AG04450 (cell line): ENCODE results near the gene KRT4. TPM values are rescaled to one million over a fixed set of nuclear protein-coding genes. Genes with fewer than 3 reads are reported as not detected.

Experiments used
- CTCF ChIA-PET: fragments of 300-600, 350-600 bp; formaldehyde crosslinking; extraction: SDS; loops from one replicate; lab custom pipeline; 2022; ENCODE audit warnings: antibody characterized with exemption, inconsistent platforms; lab: Charles Lee
- POLR2A ChIA-PET: fragments of 350-600 bp; formaldehyde crosslinking; extraction: SDS; loops from one replicate; lab custom pipeline; 2021; ENCODE audit warnings: antibody characterized with exemption, inconsistent platforms; lab: Yijun Ruan, JAX
- DNase-seq: peaks from one replicate; pipeline ENCODE4 v3.0.0-alpha.2; 2011; ENCODE audit warnings: low read depth, low spot score
- H3K27ac ChIP-seq: one replicate; pipeline ENCODE4 v1.5.1; 2012; ENCODE audit warnings: low read depth, low read length, control low read depth
- H3K27me3 ChIP-seq: one replicate; pipeline ENCODE4 v1.6.0; 2012; ENCODE audit warnings: low read length; ENCODE audit not compliant: control insufficient read depth, insufficient read depth
- H3K4me3 ChIP-seq: 2 replicates; pipeline ENCODE4 v1.5.1; 2011; ENCODE audit warnings: mild to moderate bottlenecking, low read depth, low read length, control low read depth
- H3K9me3 ChIP-seq: 2 replicates; pipeline ENCODE4 v1.5.1; 2012; ENCODE audit warnings: low read length; ENCODE audit not compliant: control insufficient read depth, insufficient read depth
- polyA plus RNA-seq: library from polyadenylated mRNA; depleted of rRNA; stranded (reverse); fragments of >200 nt; gene quantifications from 2 replicates; pipeline ENCODE4 v1.2.3, GENCODE V29; 2011
- TF ChIP-seq, protein P1 (sequence below): IDR thresholded peaks from 2 replicates; pipeline ENCODE4 v1.5.1; 2011; ENCODE audit warnings: low read depth, low read length, control low read depth, inconsistent platforms

Gene KRT4
- polyA plus RNA-seq, 1 experiment: 0.16 TPM

GRCh38 chr12:52817003-52817698 is 3.2 kb upstream of the KRT4 start:
- TF ChIP-seq, protein P1, sequence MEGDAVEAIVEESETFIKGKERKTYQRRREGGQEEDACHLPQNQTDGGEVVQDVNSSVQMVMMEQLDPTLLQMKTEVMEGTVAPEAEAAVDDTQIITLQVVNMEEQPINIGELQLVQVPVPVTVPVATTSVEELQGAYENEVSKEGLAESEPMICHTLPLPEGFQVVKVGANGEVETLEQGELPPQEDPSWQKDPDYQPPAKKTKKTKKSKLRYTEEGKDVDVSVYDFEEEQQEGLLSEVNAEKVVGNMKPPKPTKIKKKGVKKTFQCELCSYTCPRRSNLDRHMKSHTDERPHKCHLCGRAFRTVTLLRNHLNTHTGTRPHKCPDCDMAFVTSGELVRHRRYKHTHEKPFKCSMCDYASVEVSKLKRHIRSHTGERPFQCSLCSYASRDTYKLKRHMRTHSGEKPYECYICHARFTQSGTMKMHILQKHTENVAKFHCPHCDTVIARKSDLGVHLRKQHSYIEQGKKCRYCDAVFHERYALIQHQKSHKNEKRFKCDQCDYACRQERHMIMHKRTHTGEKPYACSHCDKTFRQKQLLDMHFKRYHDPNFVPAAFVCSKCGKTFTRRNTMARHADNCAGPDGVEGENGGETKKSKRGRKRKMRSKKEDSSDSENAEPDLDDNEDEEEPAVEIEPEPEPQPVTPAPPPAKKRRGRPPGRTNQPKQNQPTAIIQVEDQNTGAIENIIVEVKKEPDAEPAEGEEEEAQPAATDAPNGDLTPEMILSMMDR: no peak
- POLR2A ChIA-PET: no interaction called here
- Histone ChIP-seq H3K9me3 (no peaks in the 10 kb centered on the region), H3K4me3 (no peak overlapping the region), H3K27ac (no peak overlapping the region), H3K27me3 (peaks cover 25% of the 10 kb centered on the region)
- CTCF ChIA-PET: interaction anchor here (1.4 kb wide), 1 partner anchor 68 kb away, joined by 3 read pairs; no protein-coding TSS in a partner anchor
- DNase-seq: no peak

GRCh38 chr12:52815676-52816588 is 2.0 kb upstream of the KRT4 start:
- TF ChIP-seq, protein P1: no peak
- Histone ChIP-seq H3K27me3 (peaks cover 25% of the 10 kb centered on the region), H3K4me3 (no peak overlapping the region), H3K27ac (no peak overlapping the region), H3K9me3 (no peaks in the 10 kb centered on the region)
- no peak for DNase-seq
- ChIA-PET CTCF (no interaction called here), POLR2A (no interaction called here)

DNA sequence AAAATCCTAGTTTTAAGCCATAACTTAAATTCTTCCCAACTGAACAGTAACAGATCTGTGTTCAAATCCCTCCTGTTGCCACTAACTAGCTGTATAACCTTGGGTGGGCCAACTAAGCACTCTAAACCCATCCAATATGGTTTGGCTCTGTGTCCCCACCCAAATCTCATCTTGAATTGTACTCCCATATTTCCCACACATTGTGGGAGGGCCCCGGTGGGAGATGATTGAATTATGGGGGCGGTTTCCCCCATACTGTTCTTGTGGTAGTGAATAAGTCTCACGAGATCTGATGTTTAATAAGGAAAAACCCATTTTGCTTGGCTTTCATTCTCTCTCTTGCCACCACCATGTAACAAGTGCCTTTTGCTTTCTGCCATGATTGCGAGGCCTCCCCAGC is 1.2 kb upstream of the KRT4 start:
- no peak for DNase-seq
- ChIA-PET CTCF (no interaction called here), POLR2A (no interaction called here)
- H3K27ac ChIP-seq: no peak overlapping the region
- H3K4me3 ChIP-seq: no peak overlapping the region
- H3K9me3 ChIP-seq: no peaks in the 10 kb centered on the region
- TF ChIP-seq, protein P1: no peak
- peaks cover 19% of the 10 kb centered on the region for H3K27me3 ChIP-seq

GRCh38 chr12:52814710-52815155 is 817 bp upstream of the KRT4 start:
- H3K9me3 ChIP-seq: no peaks in the 10 kb centered on the region
- POLR2A ChIA-PET: no interaction called here
- peaks cover 19% of the 10 kb centered on the region for H3K27me3 ChIP-seq
- TF ChIP-seq, protein P1: no peak
- CTCF ChIA-PET: no interaction called here
- DNase-seq: no peak
- H3K27ac ChIP-seq: no peak overlapping the region
- no peak overlapping the region for H3K4me3 ChIP-seq
